ENCODE data around the gene PSME4. TPM values are rescaled to one million over a fixed set of nuclear protein-coding genes. Genes with fewer than 3 reads are reported as not detected.
"Not testable (repeated sequence)": the region's sequence is repeated elsewhere in the genome, so short reads cannot be mapped to it uniquely, and the experiment has no call there.

Gene PSME4
- total RNA-seq, 2 donors from 2014 or later = 64.5 to 80.4 TPM

DNA sequence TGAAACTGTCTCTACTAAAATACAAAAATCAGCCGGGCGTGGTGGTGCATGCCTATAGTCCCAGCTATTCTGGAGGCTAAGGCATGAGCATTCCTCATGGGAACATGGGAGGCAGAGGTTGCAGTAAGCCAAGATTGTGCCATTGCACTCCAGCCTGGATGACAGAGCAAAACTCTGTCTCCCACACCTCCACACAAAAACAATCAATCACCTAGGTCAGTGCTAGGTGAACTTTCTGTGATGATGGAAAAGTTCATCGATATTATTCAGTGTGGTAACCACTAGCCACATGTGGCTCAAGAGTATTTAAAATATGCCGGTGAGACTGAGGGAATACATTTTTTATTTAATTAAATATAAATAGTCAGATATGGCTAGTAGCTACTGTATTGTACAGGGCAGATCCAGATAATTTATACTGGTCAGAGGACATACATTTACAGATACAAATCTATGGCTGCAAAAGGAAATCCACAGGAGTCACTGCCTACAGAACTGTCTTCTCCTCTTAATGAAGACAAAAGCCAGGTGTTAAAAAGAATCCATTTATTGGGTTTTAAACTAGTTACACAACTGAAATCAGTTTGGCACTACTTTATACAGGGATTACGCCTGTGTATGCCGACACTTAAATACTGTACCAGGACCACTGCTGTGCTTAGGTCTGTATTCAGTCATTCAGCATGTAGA lies 107.1 kb downstream of the PSME4 start:
- Mint-ChIP-seq H3K27ac (no peak overlapping the region), H3K4me1 (peaks cover 5% of the 10 kb centered on the region), H3K4me3 (no peak overlapping the region), H3K27me3 (no peaks in the 10 kb centered on the region), H3K36me3 (ENCODE audit: low read depth) (peaks cover 7% of the 10 kb centered on the region)
- H3K9me3 ChIP-seq (ENCODE audit: control insufficient read depth, low read length, poor library complexity, severe bottlenecking) = no peaks in the 10 kb centered on the region
- DNase-seq (no peak), ATAC-seq (no peak)

GRCh38 chr2:53861824-53862223 lies 109.0 kb downstream of the PSME4 start:
- H3K4me1 Mint-ChIP-seq = peaks cover 10% of the 10 kb centered on the region

DNA sequence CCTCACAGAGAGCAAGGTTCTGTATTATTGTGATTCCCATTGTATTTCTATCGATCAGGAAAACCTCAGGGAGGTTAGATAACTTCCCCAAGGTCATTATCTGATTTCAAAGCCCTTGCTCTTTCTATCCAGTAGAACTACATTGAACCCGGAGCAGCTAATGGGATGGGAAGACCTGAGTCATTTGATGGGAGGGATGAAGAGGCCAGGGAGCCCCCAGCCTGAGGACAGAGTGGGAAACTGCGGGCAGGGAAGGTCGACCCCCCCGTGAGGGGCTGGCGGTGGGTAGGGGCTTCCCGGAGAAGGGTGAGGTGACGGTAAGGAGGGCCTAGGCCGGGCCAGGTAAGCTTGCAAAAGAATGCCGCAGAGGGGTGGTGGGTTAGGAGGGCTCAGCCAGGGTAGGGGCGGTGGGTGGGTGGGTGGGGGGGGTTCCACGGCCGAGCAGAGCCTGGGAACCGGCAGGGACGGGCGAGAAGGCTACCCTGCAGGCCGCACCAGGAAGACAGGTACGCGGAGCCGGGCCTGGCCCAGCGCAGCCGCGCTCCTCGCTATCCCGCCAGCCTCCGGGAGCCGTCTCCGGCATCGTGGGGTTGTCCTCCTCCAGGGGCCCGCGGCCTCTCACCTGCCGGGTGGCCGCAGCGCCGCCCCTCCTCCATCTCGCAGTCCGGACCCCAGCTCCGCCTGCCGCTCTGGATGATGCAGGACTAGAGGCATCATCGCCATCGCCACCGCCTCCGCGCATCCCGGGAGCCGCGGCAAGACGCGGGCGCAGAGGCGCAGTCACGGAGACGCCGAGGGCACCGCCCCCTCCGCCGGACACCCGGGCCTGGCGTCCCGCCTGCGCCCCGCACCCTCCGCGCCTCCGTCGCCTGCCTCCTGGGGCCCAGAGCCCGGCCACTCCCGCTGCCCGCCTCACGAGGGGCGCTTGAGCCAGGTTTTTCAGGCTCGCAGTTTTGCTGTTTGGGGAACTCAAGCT lies 111.3 kb downstream of the PSME4 start, which contains the start of gene GPR75:
GPR75 (minus strand) TSS at position 762 of the 976 bp plus-strand sequence. CDS start 5,211 bp downstream, outside the sequence.
- Mint-ChIP-seq H3K36me3 (ENCODE audit: low read depth) (peaks cover 3% of the 10 kb centered on the region), H3K4me3 (no peak within 1 kb of the TSS), H3K4me1 (peaks cover 12% of the 10 kb centered on the region), H3K27ac (no peak within 1 kb of the TSS), H3K27me3 (no peaks in the 10 kb centered on the region)
- DNase-seq (no peak), ATAC-seq (no peak)
- no peaks in the 10 kb centered on the region for H3K9me3 ChIP-seq (ENCODE audit: control insufficient read depth, low read length, poor library complexity, severe bottlenecking)

More at GRCh38 chr2:53861824-53862223, 109.0 kb downstream of the PSME4 start:
- Mint-ChIP-seq H3K4me3 (no peak overlapping the region), H3K27me3 (no peaks in the 10 kb centered on the region), H3K36me3 (ENCODE audit: low read depth) (peaks cover 6% of the 10 kb centered on the region), H3K27ac (peak overlapping the region; percentile 47)
- ATAC-seq (no peak), DNase-seq (no peak)
- no peaks in the 10 kb centered on the region for H3K9me3 ChIP-seq (ENCODE audit: control insufficient read depth, low read length, poor library complexity, severe bottlenecking)

- no peaks in the 10 kb centered on the region for H3K27me3 Mint-ChIP-seq
Measured at GRCh38 chr2:53856272-53856671, 114.5 kb downstream of the PSME4 start.

GRCh38 chr2:53854678-53855077 lies 116.1 kb downstream of the PSME4 start:
- Mint-ChIP-seq H3K36me3 (ENCODE audit: low read depth) (peaks cover 8% of the 10 kb centered on the region), H3K27me3 (no peaks in the 10 kb centered on the region), H3K4me3 (no peak overlapping the region), H3K27ac (peak overlapping the region; percentile 68), H3K4me1 (peaks cover 8% of the 10 kb centered on the region)
- ATAC-seq (no peak), DNase-seq (no peak)
- no peaks in the 10 kb centered on the region for H3K9me3 ChIP-seq (ENCODE audit: control insufficient read depth, low read length, poor library complexity, severe bottlenecking)

More at GRCh38 chr2:53856272-53856671, 114.5 kb downstream of the PSME4 start:
- Mint-ChIP-seq H3K36me3 (ENCODE audit: low read depth) (peaks cover 8% of the 10 kb centered on the region), H3K27ac (no peak overlapping the region), H3K4me3 (no peak overlapping the region), H3K4me1 (peaks cover 8% of the 10 kb centered on the region)
- no peak for DNase-seq
- ATAC-seq = no peak
- no peaks in the 10 kb centered on the region for H3K9me3 ChIP-seq (ENCODE audit: control insufficient read depth, low read length, poor library complexity, severe bottlenecking)

GRCh38 chr2:53852532-53852931 lies 118.3 kb downstream of the PSME4 start:
- Mint-ChIP-seq H3K27ac (no peak overlapping the region), H3K4me3 (no peak overlapping the region), H3K36me3 (ENCODE audit: low read depth) (peaks cover 6% of the 10 kb centered on the region), H3K27me3 (no peaks in the 10 kb centered on the region), H3K4me1 (peaks cover 5% of the 10 kb centered on the region)
- no peaks in the 10 kb centered on the region for H3K9me3 ChIP-seq (ENCODE audit: control insufficient read depth, low read length, poor library complexity, severe bottlenecking)
- no peak for ATAC-seq
- DNase-seq = no peak

- H3K9me3 ChIP-seq (ENCODE audit: control insufficient read depth, low read length, poor library complexity, severe bottlenecking); H3K4me3 Mint-ChIP-seq; ATAC-seq; H3K27ac Mint-ChIP-seq; H3K4me1 Mint-ChIP-seq; DNase-seq; H3K27me3 Mint-ChIP-seq; H3K36me3 Mint-ChIP-seq (ENCODE audit: low read depth): not testable (repeated sequence)
Measured at GRCh38 chr2:53851052-53851757, 119.6 kb downstream of the PSME4 start.

- Mint-ChIP-seq H3K27me3 (no peaks in the 10 kb centered on the region), H3K27ac (no peak overlapping the region), H3K36me3 (ENCODE audit: low read depth) (no peaks in the 10 kb centered on the region), H3K4me1 (peaks cover 7% of the 10 kb centered on the region), H3K4me3 (no peak overlapping the region)
- no peak for ATAC-seq
- no peaks in the 10 kb centered on the region for H3K9me3 ChIP-seq (ENCODE audit: control insufficient read depth, low read length, poor library complexity, severe bottlenecking)
- DNase-seq = no peak
Measured at GRCh38 chr2:53848062-53848461, 122.7 kb downstream of the PSME4 start.

DNA sequence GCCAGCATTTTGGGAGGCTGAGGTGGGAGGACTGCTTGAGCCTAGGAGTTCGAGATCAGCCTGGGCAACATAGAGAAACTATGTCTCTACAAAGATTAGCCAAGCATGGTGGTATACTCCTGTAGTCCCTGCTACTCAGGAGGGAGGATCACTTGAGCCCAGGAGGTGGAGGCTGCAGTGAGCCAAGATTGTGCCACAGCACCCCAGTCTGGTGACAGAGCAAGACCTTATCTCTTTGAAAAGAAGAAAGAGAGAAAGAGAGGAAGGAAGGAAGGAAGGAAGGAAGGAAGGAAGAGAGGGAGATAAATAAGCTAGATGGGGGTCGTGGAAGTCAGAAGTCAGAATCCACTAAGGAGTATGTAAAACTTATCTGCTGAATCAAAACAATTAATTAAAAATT lies 127.2 kb downstream of the PSME4 start:
- DNase-seq (no peak), ATAC-seq (no peak)
- no peaks in the 10 kb centered on the region for H3K27me3 Mint-ChIP-seq
- peaks cover 7% of the 10 kb centered on the region for H3K4me1 Mint-ChIP-seq
- H3K36me3 Mint-ChIP-seq (ENCODE audit: low read depth) = no peaks in the 10 kb centered on the region
- H3K4me3 Mint-ChIP-seq = no peak overlapping the region
- no peaks in the 10 kb centered on the region for H3K9me3 ChIP-seq (ENCODE audit: control insufficient read depth, low read length, poor library complexity, severe bottlenecking)
- H3K27ac Mint-ChIP-seq = no peak overlapping the region

DNA sequence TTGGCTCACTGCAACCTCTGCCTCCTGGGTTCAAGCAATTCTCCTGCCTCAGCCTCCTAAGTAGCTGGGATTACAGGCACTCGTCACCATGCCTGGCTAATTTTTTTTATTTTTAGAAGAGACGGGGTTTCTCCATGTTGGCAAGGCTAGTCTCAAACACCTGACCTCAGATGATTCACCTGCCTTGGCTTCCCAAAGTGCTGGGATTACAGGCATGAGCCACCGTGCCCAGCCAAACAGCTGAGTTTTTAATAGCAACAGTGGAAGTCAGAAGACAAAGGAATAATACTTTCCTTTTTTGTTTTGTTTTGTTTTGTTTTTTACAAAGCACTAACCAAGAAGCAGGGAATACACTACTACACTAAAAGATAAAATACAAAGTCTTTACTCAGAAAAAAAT lies 127.9 kb downstream of the PSME4 start:
- no peak overlapping the region for H3K4me3 Mint-ChIP-seq
- no peaks in the 10 kb centered on the region for H3K36me3 Mint-ChIP-seq (ENCODE audit: low read depth)
- no peak overlapping the region for H3K27ac Mint-ChIP-seq
- no peak for ATAC-seq
- DNase-seq = no peak
- H3K27me3 Mint-ChIP-seq = no peaks in the 10 kb centered on the region
- H3K4me1 Mint-ChIP-seq = peaks cover 7% of the 10 kb centered on the region
- H3K9me3 ChIP-seq (ENCODE audit: control insufficient read depth, low read length, poor library complexity, severe bottlenecking) = no peaks in the 10 kb centered on the region

- ATAC-seq; H3K27me3 Mint-ChIP-seq; H3K4me3 Mint-ChIP-seq; DNase-seq; H3K27ac Mint-ChIP-seq; H3K9me3 ChIP-seq (ENCODE audit: control insufficient read depth, low read length, poor library complexity, severe bottlenecking); H3K4me1 Mint-ChIP-seq; H3K36me3 Mint-ChIP-seq (ENCODE audit: low read depth): not testable (repeated sequence)
Measured at GRCh38 chr2:53841651-53842050, 129.1 kb downstream of the PSME4 start.

DNA sequence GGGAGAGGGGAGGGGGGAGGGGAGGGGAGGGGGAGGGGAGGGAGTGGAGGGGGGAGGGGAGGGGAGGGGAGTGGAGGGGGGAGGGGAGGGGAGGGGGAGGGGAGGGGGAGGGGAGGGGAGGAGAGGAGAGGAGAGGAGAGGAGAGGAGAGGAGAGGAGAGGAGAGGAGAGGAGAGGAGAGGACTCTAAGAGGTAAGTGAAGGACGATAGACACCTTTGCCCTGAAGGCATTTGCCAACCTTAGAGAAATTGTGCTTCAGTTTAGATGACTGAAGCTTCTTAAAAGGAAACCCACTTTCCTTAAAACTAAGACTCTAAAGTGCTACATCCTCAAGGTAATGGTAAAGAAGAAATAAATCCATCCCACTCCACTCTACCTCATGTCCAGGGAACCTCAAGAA lies 130.2 kb downstream of the PSME4 start:
- H3K27ac Mint-ChIP-seq = no peak overlapping the region
- no peak overlapping the region for H3K4me3 Mint-ChIP-seq
- H3K9me3 ChIP-seq (ENCODE audit: control insufficient read depth, low read length, poor library complexity, severe bottlenecking) = no peaks in the 10 kb centered on the region
- peaks cover 7% of the 10 kb centered on the region for H3K4me1 Mint-ChIP-seq
- no peak for ATAC-seq
- DNase-seq = no peak
- H3K36me3 Mint-ChIP-seq (ENCODE audit: low read depth) = no peaks in the 10 kb centered on the region
- H3K27me3 Mint-ChIP-seq = no peaks in the 10 kb centered on the region

DNA sequence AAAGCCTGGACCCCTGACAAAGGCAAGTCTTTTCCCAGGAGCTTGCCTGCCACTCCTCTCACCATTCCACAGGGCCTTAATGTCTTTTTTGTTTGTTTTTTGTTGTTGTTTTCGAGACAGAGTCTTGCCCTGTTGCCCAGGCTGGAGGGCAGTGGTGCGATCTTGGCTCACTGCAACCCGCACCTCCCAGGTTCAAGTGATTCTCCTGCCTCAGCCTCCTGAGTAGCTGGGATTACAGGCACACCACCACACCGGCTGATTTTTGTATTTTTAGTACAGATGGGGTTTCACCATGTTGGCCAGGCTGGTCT lies 140.9 kb downstream of the PSME4 start:
- H3K4me1 Mint-ChIP-seq; DNase-seq; ATAC-seq; H3K27ac Mint-ChIP-seq; H3K4me3 Mint-ChIP-seq; H3K27me3 Mint-ChIP-seq; H3K9me3 ChIP-seq (ENCODE audit: control insufficient read depth, low read length, poor library complexity, severe bottlenecking); H3K36me3 Mint-ChIP-seq (ENCODE audit: low read depth): not testable (repeated sequence)

Measured in T-helper 17 cell (primary cell).